Epithelial cell of esophagus (primary cell): ENCODE measurements around the gene HAT1.
A peak's percentile ranks its signal among the peaks of the same experiment; 100 is the strongest.
"Not testable (repeated sequence)": the region's sequence is repeated elsewhere in the genome, so short reads cannot be mapped to it uniquely, and the experiment has no call there.

ENCODE experiments used
- DNase-seq: peaks from one replicate; pipeline ENCODE4 v3.0.0; 2010; ENCODE audit warnings: low read depth
- H3K4me3 ChIP-seq: 2 replicates; pipeline ENCODE4 v1.5.1; 2011; ENCODE audit warnings: mild to moderate bottlenecking, low read length, control low read depth
- TF ChIP-seq, protein P1 (sequence below): IDR thresholded peaks from 2 replicates; pipeline ENCODE4 v1.5.1; 2011; ENCODE audit warnings: low read depth, mild to moderate bottlenecking, low read length, control low read depth, inconsistent platforms; ENCODE audit not compliant: insufficient read depth; ENCODE audit errors: missing control alignments

HAT1 gene

GRCh38 chr2:171894612-171894947 is 27.7 kb upstream of the HAT1 start:
- TF ChIP-seq, protein P1, sequence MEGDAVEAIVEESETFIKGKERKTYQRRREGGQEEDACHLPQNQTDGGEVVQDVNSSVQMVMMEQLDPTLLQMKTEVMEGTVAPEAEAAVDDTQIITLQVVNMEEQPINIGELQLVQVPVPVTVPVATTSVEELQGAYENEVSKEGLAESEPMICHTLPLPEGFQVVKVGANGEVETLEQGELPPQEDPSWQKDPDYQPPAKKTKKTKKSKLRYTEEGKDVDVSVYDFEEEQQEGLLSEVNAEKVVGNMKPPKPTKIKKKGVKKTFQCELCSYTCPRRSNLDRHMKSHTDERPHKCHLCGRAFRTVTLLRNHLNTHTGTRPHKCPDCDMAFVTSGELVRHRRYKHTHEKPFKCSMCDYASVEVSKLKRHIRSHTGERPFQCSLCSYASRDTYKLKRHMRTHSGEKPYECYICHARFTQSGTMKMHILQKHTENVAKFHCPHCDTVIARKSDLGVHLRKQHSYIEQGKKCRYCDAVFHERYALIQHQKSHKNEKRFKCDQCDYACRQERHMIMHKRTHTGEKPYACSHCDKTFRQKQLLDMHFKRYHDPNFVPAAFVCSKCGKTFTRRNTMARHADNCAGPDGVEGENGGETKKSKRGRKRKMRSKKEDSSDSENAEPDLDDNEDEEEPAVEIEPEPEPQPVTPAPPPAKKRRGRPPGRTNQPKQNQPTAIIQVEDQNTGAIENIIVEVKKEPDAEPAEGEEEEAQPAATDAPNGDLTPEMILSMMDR: no peak
- DNase-seq: no peak
- peak overlapping the region; percentile 89 for H3K4me3 ChIP-seq

DNA sequence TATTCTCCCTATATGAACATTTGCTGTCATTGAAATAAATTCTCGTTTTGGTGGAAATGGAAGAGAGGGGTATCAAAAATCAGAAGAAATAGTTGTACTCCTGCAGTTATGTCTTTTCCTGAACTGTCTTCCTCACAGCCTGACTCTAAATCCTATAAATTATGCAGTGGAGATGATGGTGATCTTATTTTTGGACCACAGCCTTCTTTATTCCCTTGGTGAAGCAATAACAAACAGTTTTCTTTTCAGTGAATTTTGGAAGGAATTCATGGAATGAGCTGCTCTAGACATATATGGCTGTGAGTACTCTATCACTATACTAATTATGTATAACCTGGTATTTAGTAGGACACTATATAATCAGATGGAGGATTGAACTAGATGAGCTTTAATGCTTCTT is 26.5 kb upstream of the HAT1 start:
- no peak overlapping the region for H3K4me3 ChIP-seq
- no peak for DNase-seq
- TF ChIP-seq, protein P1: no peak

DNA sequence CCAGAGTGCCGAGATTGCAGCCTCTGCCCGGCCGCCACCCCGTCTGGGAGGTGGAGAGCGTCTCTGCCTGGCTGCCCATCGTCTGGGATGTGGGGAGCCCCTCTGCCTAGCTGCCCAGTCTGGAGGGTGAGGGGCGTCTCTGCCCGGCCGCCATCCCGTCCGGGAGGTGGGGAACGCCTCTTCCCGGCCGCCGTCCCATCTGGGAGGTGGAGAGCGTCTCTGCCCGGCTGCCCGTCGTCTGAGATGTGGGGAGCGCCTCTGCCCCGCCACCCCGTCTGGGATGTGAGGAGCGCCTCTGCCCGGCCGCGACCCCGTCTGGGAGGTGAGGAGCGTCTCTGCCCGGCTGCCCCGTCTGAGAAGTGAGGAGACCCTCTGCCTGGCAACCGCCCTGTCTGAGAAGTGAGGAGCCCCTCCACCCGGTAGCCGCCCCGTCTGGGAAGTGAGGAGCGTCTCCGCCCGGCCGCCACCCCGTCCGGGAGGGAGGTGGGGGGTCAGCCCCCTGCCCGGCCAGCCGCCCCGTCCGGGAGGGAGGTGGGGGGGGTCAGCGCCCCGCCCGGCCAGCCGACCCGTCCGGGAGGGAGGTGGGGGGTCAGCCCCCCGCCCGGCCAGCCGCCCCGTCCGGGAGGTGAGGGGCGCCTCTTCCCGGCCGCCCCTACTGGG is 22.5 kb upstream of the HAT1 start:
- DNase-seq, H3K4me3 ChIP-seq: not testable (repeated sequence)

GRCh38 chr2:171902840-171903420 is 19.3 kb upstream of the HAT1 start:
- no peak for DNase-seq
- H3K4me3 ChIP-seq: no peak overlapping the region
- TF ChIP-seq, protein P1: no peak

GRCh38 chr2:171908235-171908634 is 14.0 kb upstream of the HAT1 start:
- DNase-seq: peak; percentile 25
- TF ChIP-seq, protein P1: no peak
- no peak overlapping the region for H3K4me3 ChIP-seq

GRCh38 chr2:171909266-171909665 is 13.0 kb upstream of the HAT1 start:
- no peak for DNase-seq
- TF ChIP-seq, protein P1: no peak
- H3K4me3 ChIP-seq: no peak overlapping the region

GRCh38 chr2:171910494-171910893 is 11.8 kb upstream of the HAT1 start:
- DNase-seq: no peak
- H3K4me3 ChIP-seq: no peak overlapping the region
- TF ChIP-seq, protein P1: no peak
